Activated naive CD8-positive, alpha-beta T cell treated with anti-CD3 and anti-CD28 coated beads, Interleukin-2, amount 50 U/mL, for 24 hours (primary cell): Measurements from ENCODE around the gene SPRR2B.
A peak's percentile ranks its signal among the peaks of the same experiment; 100 is the strongest.
"Not testable (repeated sequence)": the region's sequence is repeated elsewhere in the genome, so short reads cannot be mapped to it uniquely, and the experiment has no call there.

Experiments
- ATAC-seq: fragments of 150-1000 bp; cut with Tn5 transposase; one replicate; pipeline ENCODE4 v1.10.0; 2021
- DNase-seq: peaks from one replicate; pipeline ENCODE4 v3.0.0; 2021
- H3K27ac Mint-ChIP-seq: one replicate; pipeline ENCODE4 v1.8.0; 2021; ENCODE audit warnings: mild to moderate bottlenecking, mixed read lengths
- H3K27me3 Mint-ChIP-seq: one replicate; pipeline ENCODE4 v1.8.0; 2021; ENCODE audit warnings: mixed read lengths
- H3K36me3 Mint-ChIP-seq: one replicate; pipeline ENCODE4 v1.8.0; 2021; ENCODE audit warnings: low read depth, mixed read lengths
- H3K4me1 Mint-ChIP-seq: one replicate; pipeline ENCODE4 v1.8.0; 2021; ENCODE audit warnings: mixed read lengths
- H3K4me3 Mint-ChIP-seq: one replicate; pipeline ENCODE4 v1.8.0; 2021; ENCODE audit warnings: mild to moderate bottlenecking, moderate library complexity, mixed read lengths
- H3K9me3 Mint-ChIP-seq: one replicate; pipeline ENCODE4 v1.8.0; 2021; ENCODE audit warnings: mixed read lengths

Gene SPRR2B

DNA sequence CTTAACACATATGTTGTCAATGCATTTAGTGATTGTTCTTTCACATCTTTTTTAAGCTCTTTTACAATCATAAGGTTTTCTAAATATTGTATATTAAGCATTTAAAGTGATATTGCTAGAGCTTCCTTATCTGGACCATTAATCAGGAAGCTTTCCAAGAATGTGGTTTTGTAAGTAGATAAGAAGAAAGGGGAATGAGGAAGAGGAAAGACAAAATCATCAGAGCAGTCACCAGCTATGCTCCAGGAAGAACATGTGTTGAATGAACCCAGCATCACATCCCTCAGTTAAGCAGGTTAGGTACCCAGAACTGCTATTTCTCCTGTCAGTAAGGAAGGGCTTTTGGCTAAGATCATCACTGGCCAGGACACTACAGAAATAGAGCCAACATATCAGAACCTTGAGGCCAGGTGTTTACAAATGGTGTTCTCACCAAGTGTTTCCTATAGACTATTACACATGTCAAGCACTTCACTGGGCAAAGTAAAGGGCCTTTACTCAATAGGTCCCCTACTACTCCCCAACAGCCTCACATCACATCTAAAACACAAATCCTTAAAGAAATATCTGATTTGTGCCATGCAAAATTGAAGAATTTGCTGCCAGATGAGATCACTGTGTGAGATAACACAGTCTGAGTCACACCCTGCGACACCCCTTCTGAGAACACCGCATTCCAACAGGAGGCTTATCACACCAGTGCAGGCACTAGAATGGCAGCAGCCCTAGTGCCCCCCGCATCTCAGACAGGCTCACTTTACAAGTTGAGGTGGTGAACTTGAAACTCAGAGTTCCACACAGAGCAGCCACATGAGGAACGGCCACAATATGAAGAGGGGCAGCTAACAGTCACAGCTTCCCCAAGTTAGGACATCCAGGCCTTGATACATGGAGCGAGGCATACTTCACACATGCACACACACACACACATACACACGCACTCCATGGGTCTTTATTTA, 12.3 kb downstream of the SPRR2B start:
- Mint-ChIP-seq H3K9me3 (no peaks in the 10 kb centered on the region), H3K4me1 (no peaks in the 10 kb centered on the region), H3K27me3 (peaks cover 16% of the 10 kb centered on the region), H3K36me3 (no peaks in the 10 kb centered on the region), H3K27ac (no peak overlapping the region), H3K4me3 (no peak overlapping the region)
- DNase-seq (no peak), ATAC-seq (no peak)

DNA sequence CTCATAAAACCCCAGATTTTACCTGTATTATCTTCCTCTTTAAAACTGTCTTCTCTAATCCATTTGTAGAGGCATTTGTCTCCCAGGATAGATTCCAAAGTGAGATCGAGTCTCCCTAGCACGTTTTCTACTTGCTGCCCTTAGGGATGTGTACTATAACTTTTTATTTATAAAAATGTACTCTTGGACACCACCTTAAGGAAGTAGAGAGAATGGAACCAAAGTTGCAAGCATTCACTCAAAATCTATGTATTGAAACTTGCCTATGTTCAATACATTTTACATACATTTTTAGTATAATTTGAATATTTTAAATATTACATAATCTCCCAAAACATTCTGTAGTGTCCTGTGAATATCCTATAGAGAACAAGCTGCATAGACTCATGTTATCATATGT, 13.3 kb downstream of the SPRR2B start:
- peaks cover 16% of the 10 kb centered on the region for H3K27me3 Mint-ChIP-seq

DNA sequence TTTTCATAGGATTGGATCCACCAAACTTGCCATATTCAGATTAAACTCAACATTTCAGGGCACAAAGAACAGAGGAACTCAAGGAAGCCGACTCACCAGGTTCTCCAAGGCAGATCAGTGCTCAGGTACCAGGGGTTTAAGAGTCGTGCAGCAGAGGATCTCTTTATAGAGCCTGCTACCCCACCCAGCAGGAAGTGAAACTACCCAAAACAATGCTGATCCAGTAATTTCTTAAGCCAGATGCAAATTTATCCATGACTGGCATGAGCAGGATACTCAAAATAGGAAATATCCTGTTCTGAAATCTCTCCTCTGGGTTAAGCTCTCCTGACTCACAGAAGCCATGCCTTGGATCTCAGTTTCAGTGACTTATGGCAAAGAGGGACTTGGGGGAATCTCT, 14.0 kb downstream of the SPRR2B start, which contains the start of gene SPRR2A:
Gene SPRR2A (minus strand): TSS at position 138 of the 400 bp plus-strand sequence. CDS start 777 bp downstream, outside the sequence.
- Mint-ChIP-seq H3K9me3 (no peaks in the 10 kb centered on the region), H3K4me3 (no peak within 1 kb of the TSS), H3K27ac (no peak within 1 kb of the TSS), H3K27me3 (peaks cover 17% of the 10 kb centered on the region), H3K4me1 (no peaks in the 10 kb centered on the region), H3K36me3 (no peaks in the 10 kb centered on the region)
- ATAC-seq = no peak
- no peak for DNase-seq

More for the DNA sequence above, 13.3 kb downstream of the SPRR2B start:
- Mint-ChIP-seq H3K4me1 (no peaks in the 10 kb centered on the region), H3K4me3 (no peak overlapping the region), H3K36me3 (no peaks in the 10 kb centered on the region), H3K27ac (no peak overlapping the region), H3K9me3 (no peaks in the 10 kb centered on the region)
- DNase-seq = no peak
- ATAC-seq = no peak

- H3K9me3 Mint-ChIP-seq, H3K4me3 Mint-ChIP-seq, H3K36me3 Mint-ChIP-seq, DNase-seq, ATAC-seq, H3K27ac Mint-ChIP-seq, H3K4me1 Mint-ChIP-seq: not testable (repeated sequence)
- H3K27me3 Mint-ChIP-seq = peaks cover 23% of the 10 kb centered on the region
Observed at GRCh38 chr1:153056111-153056510, 15.3 kb downstream of the SPRR2B start.

GRCh38 chr1:153049211-153049610, 22.2 kb downstream of the SPRR2B start:
- no peaks in the 10 kb centered on the region for H3K4me1 Mint-ChIP-seq
- H3K4me3 Mint-ChIP-seq = no peak overlapping the region
- H3K9me3 Mint-ChIP-seq = no peaks in the 10 kb centered on the region
- DNase-seq = no peak
- peaks cover 38% of the 10 kb centered on the region for H3K27me3 Mint-ChIP-seq
- no peak overlapping the region for H3K27ac Mint-ChIP-seq
- H3K36me3 Mint-ChIP-seq = no peaks in the 10 kb centered on the region
- ATAC-seq = no peak

DNA sequence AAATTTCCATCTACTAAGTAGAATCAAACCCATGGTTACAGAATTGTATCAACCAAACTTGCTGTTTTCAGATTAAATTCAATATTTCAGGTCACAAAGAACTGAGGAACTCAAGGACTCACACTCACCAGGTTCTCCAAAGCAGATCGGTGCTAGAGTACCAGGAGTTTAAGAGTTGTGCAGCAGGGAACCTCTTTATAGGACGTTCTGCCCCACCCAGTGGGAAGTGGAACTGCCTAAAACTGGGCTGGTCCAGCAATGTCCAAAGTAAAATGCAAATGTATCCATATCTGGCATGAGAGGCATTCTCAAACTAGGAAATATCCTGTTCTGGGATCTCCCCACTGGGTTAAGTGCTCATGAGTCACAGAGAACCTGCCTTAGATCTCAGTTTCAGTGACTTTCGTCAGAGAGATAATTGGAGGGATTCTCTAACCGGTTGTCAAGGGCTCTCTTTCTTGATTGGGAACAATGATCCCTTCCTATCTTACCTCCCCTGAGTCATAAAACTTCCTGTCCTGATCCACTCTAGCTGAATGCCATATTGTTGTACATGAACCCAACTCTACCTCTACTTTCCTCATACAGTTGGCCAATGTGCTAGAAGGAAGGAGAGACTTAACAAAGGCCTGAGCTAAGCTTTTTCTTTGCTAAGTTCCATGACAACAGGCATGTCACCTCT, 30.3 kb downstream of the SPRR2B start, which contains the start of gene SPRR2D:
Gene SPRR2D (minus strand): TSS at position 171 of the 682 bp plus-strand sequence. CDS start 774 bp downstream, outside the sequence.
- no peaks in the 10 kb centered on the region for H3K4me1 Mint-ChIP-seq
- no peaks in the 10 kb centered on the region for H3K9me3 Mint-ChIP-seq
- H3K27ac Mint-ChIP-seq = no peak within 1 kb of the TSS
- ATAC-seq (no peak), DNase-seq (no peak)
- peaks cover 54% of the 10 kb centered on the region for H3K27me3 Mint-ChIP-seq
- no peak within 1 kb of the TSS for H3K4me3 Mint-ChIP-seq
- H3K36me3 Mint-ChIP-seq = no peaks in the 10 kb centered on the region

- H3K4me3 Mint-ChIP-seq = no peak overlapping the region
- H3K36me3 Mint-ChIP-seq = no peaks in the 10 kb centered on the region
- DNase-seq (no peak), ATAC-seq (no peak)
- no peak overlapping the region for H3K27ac Mint-ChIP-seq
- no peaks in the 10 kb centered on the region for H3K9me3 Mint-ChIP-seq
- H3K4me1 Mint-ChIP-seq = no peaks in the 10 kb centered on the region
- peaks cover 28% of the 10 kb centered on the region for H3K27me3 Mint-ChIP-seq
Observed at GRCh38 chr1:153035211-153035610, 36.2 kb downstream of the SPRR2B start.

DNA sequence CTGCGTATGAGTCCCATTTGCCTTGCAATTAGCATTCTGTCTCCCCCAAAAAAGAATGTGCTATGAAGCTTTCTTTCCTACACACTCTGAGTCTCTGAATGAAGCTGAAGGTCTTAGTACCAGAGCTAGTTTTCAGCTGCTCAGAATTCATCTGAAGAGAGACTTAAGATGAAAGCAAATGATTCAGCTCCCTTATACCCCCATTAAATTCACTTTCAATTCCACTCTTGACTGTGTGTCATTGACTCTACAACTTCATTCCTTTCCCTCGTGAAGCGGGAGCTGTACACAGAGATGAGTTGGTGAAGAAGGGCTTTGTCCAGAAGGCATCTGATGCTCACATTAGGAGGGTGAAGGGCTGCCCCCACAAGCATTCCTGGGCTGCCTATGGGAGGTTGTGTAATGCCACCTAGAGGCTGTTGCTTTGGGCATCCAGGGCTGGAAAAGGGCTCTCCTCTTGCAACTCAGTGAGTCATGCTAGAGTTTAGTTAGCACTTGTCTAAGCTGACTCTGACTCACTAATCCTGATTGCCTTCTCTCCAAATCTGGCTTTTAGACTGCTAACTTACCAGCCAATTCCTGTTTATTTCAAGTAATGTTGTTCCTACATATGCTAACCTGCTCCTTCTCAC, 38.6 kb downstream of the SPRR2B start:
- Mint-ChIP-seq H3K9me3 (peaks cover 3% of the 10 kb centered on the region), H3K4me1 (no peaks in the 10 kb centered on the region), H3K36me3 (no peaks in the 10 kb centered on the region), H3K27ac (no peak overlapping the region), H3K4me3 (no peak overlapping the region), H3K27me3 (peaks cover 23% of the 10 kb centered on the region)
- ATAC-seq = peak; percentile 68
- DNase-seq = no peak

GRCh38 chr1:153032073-153032472, 39.3 kb downstream of the SPRR2B start:
- Mint-ChIP-seq H3K27me3 (peaks cover 17% of the 10 kb centered on the region), H3K27ac (no peak overlapping the region), H3K4me3 (no peak overlapping the region), H3K36me3 (no peaks in the 10 kb centered on the region), H3K9me3 (peaks cover 3% of the 10 kb centered on the region), H3K4me1 (no peaks in the 10 kb centered on the region)
- no peak for ATAC-seq
- no peak for DNase-seq

- DNase-seq (no peak), ATAC-seq (no peak)
- H3K27ac Mint-ChIP-seq = no peak within 1 kb of the TSS
- peaks cover 3% of the 10 kb centered on the region for H3K9me3 Mint-ChIP-seq
- no peak within 1 kb of the TSS for H3K4me3 Mint-ChIP-seq
- H3K36me3 Mint-ChIP-seq = no peaks in the 10 kb centered on the region
- peaks cover 14% of the 10 kb centered on the region for H3K27me3 Mint-ChIP-seq
- no peaks in the 10 kb centered on the region for H3K4me1 Mint-ChIP-seq
Observed at GRCh38 chr1:153030895-153031294, 40.5 kb downstream of the SPRR2B start, which contains the start of gene SPRR1B. Gene SPRR1B (plus strand): TSS chr1:153031203. CDS start chr1:153032346, 1,143 bp downstream.

DNA sequence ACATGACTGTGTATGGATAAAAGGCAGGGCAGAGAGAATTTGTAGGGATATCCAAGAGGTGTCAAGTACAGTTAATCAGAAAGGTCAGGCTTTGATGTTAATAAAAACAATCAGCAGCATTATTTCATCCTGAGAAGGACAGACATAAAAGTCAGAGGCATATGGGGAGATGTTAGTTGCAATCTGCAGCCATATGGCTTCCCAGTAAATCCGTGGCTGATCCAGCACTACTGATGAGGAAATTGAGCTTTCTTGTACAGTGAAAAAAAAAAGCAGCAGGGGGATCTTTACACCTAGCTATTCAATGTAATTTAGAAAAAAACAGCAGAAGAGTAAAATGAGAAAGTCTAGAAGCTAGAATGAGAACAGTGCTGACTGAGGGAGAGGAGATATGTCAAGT, 42.6 kb downstream of the SPRR2B start:
- H3K27me3 Mint-ChIP-seq = peaks cover 16% of the 10 kb centered on the region
- no peak overlapping the region for H3K4me3 Mint-ChIP-seq
- ATAC-seq (no peak), DNase-seq (no peak)
- no peak overlapping the region for H3K27ac Mint-ChIP-seq
- no peaks in the 10 kb centered on the region for H3K36me3 Mint-ChIP-seq
- H3K4me1 Mint-ChIP-seq = no peaks in the 10 kb centered on the region
- H3K9me3 Mint-ChIP-seq = peaks cover 3% of the 10 kb centered on the region

- Mint-ChIP-seq H3K27me3 (peaks cover 16% of the 10 kb centered on the region), H3K9me3 (peaks cover 3% of the 10 kb centered on the region), H3K36me3 (no peaks in the 10 kb centered on the region), H3K4me1 (no peaks in the 10 kb centered on the region), H3K27ac (no peak overlapping the region), H3K4me3 (no peak overlapping the region)
- ATAC-seq (no peak), DNase-seq (no peak)
Observed at GRCh38 chr1:153025797-153026196, 45.6 kb downstream of the SPRR2B start.

DNA sequence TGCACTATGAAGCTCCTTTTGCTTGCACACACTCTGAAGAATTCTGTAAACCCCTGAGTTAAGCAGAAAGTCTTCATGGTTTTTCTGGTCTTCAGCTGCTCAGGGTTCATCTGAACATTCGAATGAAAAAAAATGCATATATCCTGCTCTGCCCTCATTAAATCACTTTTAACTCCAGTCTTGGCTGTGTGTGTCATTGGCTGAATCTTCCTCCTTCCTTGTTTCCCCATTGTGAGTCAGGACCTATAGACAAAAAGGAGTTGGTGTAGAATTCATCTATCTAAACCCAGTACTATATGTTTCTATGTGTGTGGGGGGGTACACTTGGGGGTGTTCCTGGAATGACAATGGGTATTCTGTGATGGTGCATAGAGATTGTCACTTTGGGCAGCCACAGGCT, 47.0 kb downstream of the SPRR2B start:
- Mint-ChIP-seq H3K27me3 (peaks cover 19% of the 10 kb centered on the region), H3K4me3 (no peak overlapping the region), H3K4me1 (no peaks in the 10 kb centered on the region), H3K9me3 (peaks cover 3% of the 10 kb centered on the region), H3K27ac (no peak overlapping the region), H3K36me3 (no peaks in the 10 kb centered on the region)
- DNase-seq (no peak), ATAC-seq (no peak)

- Mint-ChIP-seq H3K9me3 (peaks cover 2% of the 10 kb centered on the region), H3K27me3 (peaks cover 25% of the 10 kb centered on the region), H3K4me3 (no peak overlapping the region), H3K4me1 (no peaks in the 10 kb centered on the region), H3K36me3 (no peaks in the 10 kb centered on the region), H3K27ac (no peak overlapping the region)
- ATAC-seq (no peak), DNase-seq (no peak)
Observed at GRCh38 chr1:153023109-153023508, 48.3 kb downstream of the SPRR2B start.
